GM12878 (cell line): ENCODE measurements around the gene METTL1. TPM values are rescaled to one million over a fixed set of nuclear protein-coding genes. Genes with fewer than 3 reads are reported as not detected.

ENCODE experiments used
- ATAC-seq: fragments of 200-7000 bp; cut with Tn5 transposase; 3 replicates; pipeline ENCODE4 v1.9.1; 2020; ENCODE audit warnings: mild to moderate bottlenecking, moderate library complexity
- BruUV-seq: library from RNA; stranded (reverse); fragments of 400-500 nt; replicated peaks from 2 replicates; lab custom pipeline; 2021; lab: Mats Ljungman, UMichigan
- CTCF ChIA-PET: fragments of 300-600 bp; sonication (Branson Sonifier 250); formaldehyde crosslinking; extraction: SDS; loops from one replicate; lab custom pipeline; 2021; ENCODE audit warnings: inconsistent platforms; lab: Yijun Ruan, JAX
- POLR2A ChIA-PET: fragments of 350-600 bp; formaldehyde crosslinking; extraction: SDS; loops from one replicate; lab custom pipeline; 2021; ENCODE audit warnings: inconsistent platforms; lab: Charles Lee
- RAD21 ChIA-PET: fragments of 300-600 bp; sonication (Branson Sonifier 250); formaldehyde crosslinking; loops from one replicate; lab custom pipeline; 2023; ENCODE audit warnings: antibody characterized with exemption; ENCODE audit not compliant: unreplicated experiment; lab: Charles Lee
- SMC1A ChIA-PET: fragments of 300-600 bp; sonication (Branson Sonifier 250); formaldehyde crosslinking; loops from one replicate; lab custom pipeline; 2023; ENCODE audit not compliant: unreplicated experiment, uncharacterized antibody; lab: Charles Lee
- DNase-seq: peaks from one replicate; pipeline ENCODE4 v3.0.0-alpha.2; 2011; ENCODE audit warnings: low read depth, low spot score
- FAIRE-seq: peaks from 3 replicates; lab custom pipeline; 2011; peaks lifted over from hg19 to GRCh38; lab: Jason Lieb, UNC
- H2AFZ ChIP-seq: 2 replicates; pipeline ENCODE4 v1.6.0; 2011; ENCODE audit warnings: low read depth, low read length, control low read depth; ENCODE audit not compliant: control insufficient read depth
- H3K27ac ChIP-seq: 2 replicates; pipeline ENCODE4 v1.5.1; 2011; ENCODE audit warnings: control low read depth; ENCODE audit not compliant: control insufficient read depth, insufficient read depth
- H3K27me3 ChIP-seq, 2 experiments: replicated peaks in 1 of 2; 2 replicates each; pipeline versions ENCODE4 v1.6.0 to v1.6.1; 2011; ENCODE audit warnings: low read length in 1 of 2; ENCODE audit not compliant: control insufficient read depth in 2 of 2, insufficient read depth in 2 of 2
- H3K36me3 ChIP-seq, 2 experiments: 2 replicates each; pipeline ENCODE4 v1.5.1; 2011; ENCODE audit warnings: low read length in 1 of 2; ENCODE audit not compliant: control insufficient read depth in 2 of 2, insufficient read depth in 2 of 2
- H3K4me1 ChIP-seq: 2 replicates; pipeline ENCODE4 v1.6.1; 2011; ENCODE audit warnings: mild to moderate bottlenecking, low read length, moderate library complexity, mixed read lengths; ENCODE audit not compliant: control insufficient read depth, insufficient read depth
- H3K4me2 ChIP-seq: 2 replicates; pipeline ENCODE4 v1.6.0; 2011; ENCODE audit warnings: control low read depth; ENCODE audit not compliant: control insufficient read depth, insufficient read depth
- H3K4me3 ChIP-seq: fragments of 200-600 bp; sonication (generic); 2 replicates; pipeline ENCODE4 v1.5.1; 2016
- H3K79me2 ChIP-seq: 2 replicates; pipeline ENCODE4 v1.6.0; 2011; ENCODE audit warnings: low read length; ENCODE audit not compliant: control insufficient read depth, insufficient read depth
- H3K9ac ChIP-seq: 2 replicates; pipeline ENCODE4 v1.8.0; 2011; ENCODE audit warnings: low read length, control low read depth, mixed read lengths; ENCODE audit not compliant: control insufficient read depth, insufficient read depth
- H3K9me3 ChIP-seq: replicated peaks from 3 replicates; pipeline ENCODE4 v1.5.1; 2011; ENCODE audit warnings: mild to moderate bottlenecking, low read length; ENCODE audit not compliant: control insufficient read depth, insufficient read depth
- H4K20me1 ChIP-seq: 2 replicates; pipeline ENCODE4 v1.6.0; 2011; ENCODE audit not compliant: control insufficient read depth, insufficient read depth
- ATF7 ChIP-seq: fragments of 450-650 bp; IDR thresholded peaks from 2 replicates; pipeline ENCODE4 v1.6.1; 2016; ENCODE audit warnings: low read depth, mild to moderate bottlenecking
- BACH1 ChIP-seq: fragments of 450-650 bp; IDR thresholded peaks from 2 replicates; pipeline ENCODE4 v1.6.1; 2017; ENCODE audit warnings: mild to moderate bottlenecking, borderline replicate concordance
- BMI1 ChIP-seq: fragments of 450-650 bp; IDR thresholded peaks from 2 replicates; pipeline ENCODE4 v1.6.1; 2016; ENCODE audit warnings: mild to moderate bottlenecking, moderate library complexity, borderline replicate concordance
- CBFB ChIP-seq: IDR thresholded peaks from 2 replicates; pipeline ENCODE4 v1.6.1; 2016; ENCODE audit warnings: antibody characterized with exemption, low read depth
- CBX5 ChIP-seq: sonication (generic); IDR thresholded peaks from 2 replicates; pipeline ENCODE4 v1.6.1; 2016; ENCODE audit warnings: low read depth, moderate library complexity, mild to moderate bottlenecking, inconsistent platforms
- EGR1 ChIP-seq, 2 experiments: IDR thresholded peaks; 1 replicate in 1 of 2; 2 replicates in 1 of 2; pipeline ENCODE4 v1.6.1; 2011 to 2012; ENCODE audit warnings: low read depth in 2 of 2, low read length in 2 of 2, borderline replicate concordance in 1 of 2, mild to moderate bottlenecking in 1 of 2, moderate library complexity in 1 of 2
- HDGF ChIP-seq: fragments of 450-650 bp; IDR thresholded peaks from 2 replicates; pipeline ENCODE4 v1.6.1; 2016; ENCODE audit warnings: antibody characterized with exemption
- JUNB ChIP-seq: IDR thresholded peaks from 2 replicates; pipeline ENCODE4 v1.6.1; 2016; ENCODE audit warnings: antibody characterized with exemption, mild to moderate bottlenecking
- NFXL1 ChIP-seq: fragments of 450-650 bp; IDR thresholded peaks from 2 replicates; pipeline ENCODE4 v1.6.1; 2017; ENCODE audit warnings: antibody characterized with exemption, mild to moderate bottlenecking, borderline replicate concordance
- NR2C1 ChIP-seq: fragments of 450-650 bp; IDR thresholded peaks from 2 replicates; pipeline ENCODE4 v1.6.1; 2017; ENCODE audit warnings: antibody characterized with exemption, mild to moderate bottlenecking, moderate library complexity
- PAX5 ChIP-seq: IDR thresholded peaks from 2 replicates; pipeline ENCODE4 v1.6.1; 2011; ENCODE audit warnings: low read depth, low read length, borderline replicate concordance
- SMAD5 ChIP-seq: IDR thresholded peaks from 2 replicates; pipeline ENCODE4 v1.6.1; 2016; ENCODE audit warnings: antibody characterized with exemption, low read depth
- SRF ChIP-seq, 2 experiments: IDR thresholded peaks; 2 replicates each; pipeline ENCODE4 v1.6.1; 2011; ENCODE audit warnings: low read depth in 2 of 2, low read length in 2 of 2, mild to moderate bottlenecking in 1 of 2, moderate library complexity in 1 of 2
- SUPT20H ChIP-seq: IDR thresholded peaks from 2 replicates; pipeline ENCODE4 v1.6.1; 2011; ENCODE audit warnings: low read depth, mild to moderate bottlenecking, low read length, moderate library complexity, borderline replicate concordance; ENCODE audit not compliant: control insufficient read depth
- ZBED1 ChIP-seq: IDR thresholded peaks from 2 replicates; pipeline ENCODE4 v1.6.1; 2016; ENCODE audit warnings: borderline replicate concordance
- ZSCAN29 ChIP-seq: fragments of 450-650 bp; IDR thresholded peaks from 2 replicates; pipeline ENCODE4 v1.6.1; 2017; ENCODE audit warnings: mild to moderate bottlenecking, moderate library complexity
- ZZZ3 ChIP-seq: IDR thresholded peaks from 2 replicates; pipeline ENCODE4 v1.6.1; 2011; ENCODE audit warnings: low read depth; ENCODE audit not compliant: control insufficient read depth, insufficient read length
- WGBS: methylation state at CpG from one replicate; pipeline ENCODE4 v1.1.6; 2016; ENCODE audit warnings: low lambda C conversion rate; ENCODE audit not compliant: insufficient replicate concordance, insufficient coverage; ENCODE audit errors: missing lambda C conversion rate; 5-methylcytosine and 5-hydroxymethylcytosine counted together
- in situ Hi-C: fragments of 300-500 bp; cut with MboI; formaldehyde crosslinking; loops from 9 replicates; pipeline ENCODE4 v1.14.3; 2018; ENCODE audit warnings: mixed read lengths
- intact Hi-C: fragments of 100-400 bp; cut with micrococcal nuclease; formaldehyde crosslinking; loops from one replicate; pipeline ENCODE4 v1.14.2; 2022; ENCODE audit not compliant: unreplicated experiment
- polyA plus RNA-seq, 11 experiments: library from polyadenylated mRNA; depleted of rRNA in 4 of 11; unstranded in 6 of 11; stranded (reverse) in 5 of 11; fragments of >200 nt; fragmentation: Nextera tagmentation in 4 of 11; fragmentation: Illumina TruSeq in 1 of 11; extraction: Ambion mirVana in 4 of 11; extraction: Trizol in 1 of 11; gene quantifications; 1 replicate in 1 of 11; 2 replicates in 10 of 11; pipeline versions ENCODE4 v1.2.1 to v1.2.3, GENCODE V29; 2011 to 2016; ENCODE audit warnings: inconsistent platforms in 2 of 11, missing spikeins in 2 of 11, low read depth in 1 of 11
- total RNA-seq, 4 experiments: library from RNA; depleted of rRNA in 3 of 4; stranded (reverse); fragments of >200 nt in 3 of 4; fragmentation: Illumina TruSeq in 1 of 4; extraction: Trizol in 1 of 4; gene quantifications; 2 replicates each; pipeline versions ENCODE4 v1.2.1 to v1.2.3, GENCODE V29; 2013 to 2021
- TF ChIP-seq, protein P1 (sequence below): fragments of 450-650 bp; IDR thresholded peaks from 2 replicates; pipeline ENCODE4 v1.6.1; 2016; ENCODE audit warnings: mild to moderate bottlenecking
- TF ChIP-seq, protein P2 (sequence below): fragments of 150-350 bp; IDR thresholded peaks from 2 replicates; pipeline ENCODE4 v1.6.1; 2014; ENCODE audit warnings: mild to moderate bottlenecking, low read depth, low read length
- TF ChIP-seq, protein P3 (sequence below): IDR thresholded peaks from 2 replicates; pipeline ENCODE4 v1.6.1; 2011; ENCODE audit warnings: borderline replicate concordance, low read depth, mild to moderate bottlenecking, moderate library complexity, mixed read lengths, low read length; ENCODE audit not compliant: insufficient read depth; ENCODE audit errors: extremely low read length

The METTL1 gene
- total and polyA plus RNA-seq, 10 of the 15 experiments (the other 5 are each of a cell fraction or from before 2014, with no cell fraction given), result 11.3 to 44.3 (median 30.6) TPM

DNA sequence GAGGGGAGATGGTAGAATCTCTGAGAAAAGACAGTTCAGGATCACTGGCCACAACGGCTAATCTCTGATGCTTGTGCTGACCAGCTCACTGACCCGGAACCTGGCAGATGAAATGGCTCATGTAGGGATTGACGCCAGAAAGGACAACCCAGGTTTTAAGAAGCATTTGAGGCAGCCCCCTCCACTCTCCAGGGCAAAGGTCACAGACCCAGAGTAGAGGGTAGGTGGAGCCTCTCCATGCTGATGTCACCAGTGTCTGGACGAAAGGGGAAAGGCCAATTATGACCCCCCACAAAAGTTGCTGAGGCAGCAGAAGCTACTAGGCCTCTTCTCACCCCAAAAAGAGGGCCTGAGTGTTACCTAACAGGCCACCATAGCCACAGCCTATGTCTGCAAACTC is 1.2 kb downstream of the METTL1 start:
- 0 out of 2 replicates have a peak overlapping the region, but pooled peaks have one; percentile 27 for H3K27ac ChIP-seq
- BruUV-seq, result no TSS peak
- peak overlapping the region; percentile 99; the same call in 1 of the 2 replicates for H3K4me2 ChIP-seq
- intact Hi-C loops, result no loop called here
- no peak overlapping the region for H3K9ac ChIP-seq
- peaks cover 11% of the 10 kb centered on the region for H3K4me1 ChIP-seq
- H2AFZ ChIP-seq, result no peak overlapping the region
- H4K20me1 ChIP-seq, result no peaks in the 10 kb centered on the region
- H3K79me2 ChIP-seq, result no peaks in the 10 kb centered on the region
- RAD21 ChIA-PET, result no interaction called here
- DNase-seq (no peak), FAIRE-seq (peak; percentile 75), ATAC-seq (no peak)
- SMC1A ChIA-PET, result interaction anchor here (0.7 kb wide), 1 partner anchor 11 kb away, joined by 3 read pairs; no protein-coding TSS in a partner anchor
- CTCF ChIA-PET, result interaction anchor here (0.5 to 7.3 kb wide), 4 partner anchors 11 to 19 kb away, joined by 3 to 62 read pairs (median 4); partner anchors contain the start of genes CDK4, MARCHF9 and TSFM
- TF ChIP-seq, protein P1, sequence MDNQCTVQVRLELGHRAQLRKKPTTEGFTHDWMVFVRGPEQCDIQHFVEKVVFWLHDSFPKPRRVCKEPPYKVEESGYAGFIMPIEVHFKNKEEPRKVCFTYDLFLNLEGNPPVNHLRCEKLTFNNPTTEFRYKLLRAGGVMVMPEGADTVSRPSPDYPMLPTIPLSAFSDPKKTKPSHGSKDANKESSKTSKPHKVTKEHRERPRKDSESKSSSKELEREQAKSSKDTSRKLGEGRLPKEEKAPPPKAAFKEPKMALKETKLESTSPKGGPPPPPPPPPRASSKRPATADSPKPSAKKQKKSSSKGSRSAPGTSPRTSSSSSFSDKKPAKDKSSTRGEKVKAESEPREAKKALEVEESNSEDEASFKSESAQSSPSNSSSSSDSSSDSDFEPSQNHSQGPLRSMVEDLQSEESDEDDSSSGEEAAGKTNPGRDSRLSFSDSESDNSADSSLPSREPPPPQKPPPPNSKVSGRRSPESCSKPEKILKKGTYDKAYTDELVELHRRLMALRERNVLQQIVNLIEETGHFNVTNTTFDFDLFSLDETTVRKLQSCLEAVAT, result no peak
- TF ChIP-seq NR2C1 (no peak), NFXL1 (no peak), ZSCAN29 (no peak), ZZZ3 (no peak), ATF7 (no peak), SMAD5 (no peak), EGR1 (IDR thresholded peaks at IDR 0.05; ENCODE audit: borderline replicate concordance in 1 of 2, low read depth in 2 of 2, low read length in 2 of 2) (no peak), SUPT20H (no peak), BACH1 (no peak), PAX5 (no peak), BMI1 (no peak), ZBED1 (no peak), CBFB (no peak), JUNB (no peak), CBX5 (no peak), SRF (IDR thresholded peaks at IDR 0.05; ENCODE audit: low read depth in 2 of 2, low read length in 2 of 2) (no peak), HDGF (no peak)
- TF ChIP-seq, protein P2, sequence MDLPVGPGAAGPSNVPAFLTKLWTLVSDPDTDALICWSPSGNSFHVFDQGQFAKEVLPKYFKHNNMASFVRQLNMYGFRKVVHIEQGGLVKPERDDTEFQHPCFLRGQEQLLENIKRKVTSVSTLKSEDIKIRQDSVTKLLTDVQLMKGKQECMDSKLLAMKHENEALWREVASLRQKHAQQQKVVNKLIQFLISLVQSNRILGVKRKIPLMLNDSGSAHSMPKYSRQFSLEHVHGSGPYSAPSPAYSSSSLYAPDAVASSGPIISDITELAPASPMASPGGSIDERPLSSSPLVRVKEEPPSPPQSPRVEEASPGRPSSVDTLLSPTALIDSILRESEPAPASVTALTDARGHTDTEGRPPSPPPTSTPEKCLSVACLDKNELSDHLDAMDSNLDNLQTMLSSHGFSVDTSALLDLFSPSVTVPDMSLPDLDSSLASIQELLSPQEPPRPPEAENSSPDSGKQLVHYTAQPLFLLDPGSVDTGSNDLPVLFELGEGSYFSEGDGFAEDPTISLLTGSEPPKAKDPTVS, result no peak
- TF ChIP-seq, protein P3, sequence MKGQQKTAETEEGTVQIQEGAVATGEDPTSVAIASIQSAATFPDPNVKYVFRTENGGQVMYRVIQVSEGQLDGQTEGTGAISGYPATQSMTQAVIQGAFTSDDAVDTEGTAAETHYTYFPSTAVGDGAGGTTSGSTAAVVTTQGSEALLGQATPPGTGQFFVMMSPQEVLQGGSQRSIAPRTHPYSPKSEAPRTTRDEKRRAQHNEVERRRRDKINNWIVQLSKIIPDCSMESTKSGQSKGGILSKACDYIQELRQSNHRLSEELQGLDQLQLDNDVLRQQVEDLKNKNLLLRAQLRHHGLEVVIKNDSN, result no peak
- POLR2A ChIA-PET, result interaction anchor here (0.8 kb wide), 1 partner anchor 25 kb away, joined by 3 read pairs; no protein-coding TSS in a partner anchor
- H3K36me3 ChIP-seq, result peaks cover 0 to 4% of the 10 kb centered on the region in 2 experiments; a peak in 2 of 4 replicates
- H3K4me3 ChIP-seq, result peak overlapping the region; percentile 90; the same call in 1 of the 2 replicates
- peaks cover 6 to 8% of the 10 kb centered on the region in 2 experiments; a peak in 3 of 4 replicates for H3K27me3 ChIP-seq
- in situ Hi-C loops, result no loop called here
- no peaks in the 10 kb centered on the region for H3K9me3 ChIP-seq
- 54% methylated on average over 4 of the region's 4 CpGs for WGBS
